ENCODE results near the gene TOX2. TPM values are rescaled to one million over a fixed set of nuclear protein-coding genes. Genes with fewer than 3 reads are reported as not detected.
A peak's percentile ranks its signal among the peaks of the same experiment; 100 is the strongest.

Gene TOX2
- total and polyA plus RNA-seq, 7 donors = 0.06 to 0.53 (median 0.38) TPM

- Histone ChIP-seq H3K36me3 (ENCODE audit: insufficient read depth in 1 of 2, low read depth in 1 of 2) (no peaks in the 10 kb centered on the region), H3K27me3 (ENCODE audit: insufficient read depth in 3 of 3, low read length in 2 of 3) (peaks cover 0 to 16% (median 0%) of the 10 kb centered on the region in 3 donors), H3K9me3 (no peaks in the 10 kb centered on the region), H3K4me3 (no peak overlapping the region), H3K4me1 (no peaks in the 10 kb centered on the region), H3K27ac (no peak overlapping the region)
- ATAC-seq (no peak), DNase-seq (no peak)
- 80 to 84% (median 82%) methylated on average over 6 of the region's 6 CpGs for WGBS, 3 donors
- intact Hi-C loops (cut with DNase I) = no loop called here
- TF ChIP-seq CTCF (IDR thresholded peaks at IDR 0.05) = no peak
Observed at GRCh38 chr20:44025756-44026155, 111.1 kb downstream of the TOX2 start.

- Histone ChIP-seq H3K27me3 (ENCODE audit: insufficient read depth in 3 of 3, low read length in 2 of 3) (peaks cover 0 to 15% (median 0%) of the 10 kb centered on the region in 3 donors), H3K4me1 (no peaks in the 10 kb centered on the region), H3K36me3 (ENCODE audit: insufficient read depth in 1 of 2, low read depth in 1 of 2) (no peaks in the 10 kb centered on the region), H3K27ac (no peak overlapping the region), H3K4me3 (no peak overlapping the region), H3K9me3 (no peaks in the 10 kb centered on the region)
- no peak for TF ChIP-seq CTCF (IDR thresholded peaks at IDR 0.05)
- no peak for ATAC-seq
- intact Hi-C loops (cut with DNase I) = no loop called here
- WGBS, 3 donors = 66 to 69% (median 67%) methylated on average over 9 of the region's 9 CpGs
- no peak for DNase-seq
Observed at GRCh38 chr20:44026647-44027342, 112.1 kb downstream of the TOX2 start.

- Histone ChIP-seq H3K4me1 (no peaks in the 10 kb centered on the region), H3K36me3 (ENCODE audit: insufficient read depth in 1 of 2, low read depth in 1 of 2) (no peaks in the 10 kb centered on the region), H3K9me3 (no peaks in the 10 kb centered on the region), H3K4me3 (no peak overlapping the region), H3K27me3 (ENCODE audit: insufficient read depth in 3 of 3, low read length in 2 of 3) (peaks cover 0 to 10% (median under 1%) of the 10 kb centered on the region in 3 donors), H3K27ac (no peak overlapping the region)
- 69 to 77% (median 72%) methylated on average over 11 of the region's 11 CpGs for WGBS, 3 donors
- DNase-seq (no peak), ATAC-seq (peak in 1 of 4 donors; percentile 42)
- TF ChIP-seq CTCF (IDR thresholded peaks at IDR 0.05) = no peak
- intact Hi-C loops (cut with DNase I) = no loop called here
Observed at GRCh38 chr20:44027343-44028002, 112.8 kb downstream of the TOX2 start.

GRCh38 chr20:44028003-44028730, 113.5 kb downstream of the TOX2 start:
- 72 to 77% (median 76%) methylated on average over 7 of the region's 7 CpGs for WGBS, 3 donors

More at GRCh38 chr20:44028003-44028730, 113.5 kb downstream of the TOX2 start:
- ATAC-seq (no peak), DNase-seq (no peak)
- Histone ChIP-seq H3K27ac (no peak overlapping the region), H3K27me3 (ENCODE audit: insufficient read depth in 3 of 3, low read length in 2 of 3) (peaks cover 0 to 6% (median 2%) of the 10 kb centered on the region in 3 donors), H3K4me3 (no peak overlapping the region), H3K4me1 (no peaks in the 10 kb centered on the region), H3K9me3 (no peaks in the 10 kb centered on the region), H3K36me3 (ENCODE audit: insufficient read depth in 1 of 2, low read depth in 1 of 2) (no peaks in the 10 kb centered on the region)
- TF ChIP-seq CTCF (IDR thresholded peaks at IDR 0.05) = no peak
- intact Hi-C loops (cut with DNase I) = no loop called here

Data from psoas muscle (tissue), 8 donors.